ENCODE results near the gene C1QTNF4. TPM values are rescaled to one million over a fixed set of nuclear protein-coding genes. Genes with fewer than 3 reads are reported as not detected.

C1QTNF4 gene
- total RNA-seq, 1 donor from 2014 or later: 0.16 TPM

DNA sequence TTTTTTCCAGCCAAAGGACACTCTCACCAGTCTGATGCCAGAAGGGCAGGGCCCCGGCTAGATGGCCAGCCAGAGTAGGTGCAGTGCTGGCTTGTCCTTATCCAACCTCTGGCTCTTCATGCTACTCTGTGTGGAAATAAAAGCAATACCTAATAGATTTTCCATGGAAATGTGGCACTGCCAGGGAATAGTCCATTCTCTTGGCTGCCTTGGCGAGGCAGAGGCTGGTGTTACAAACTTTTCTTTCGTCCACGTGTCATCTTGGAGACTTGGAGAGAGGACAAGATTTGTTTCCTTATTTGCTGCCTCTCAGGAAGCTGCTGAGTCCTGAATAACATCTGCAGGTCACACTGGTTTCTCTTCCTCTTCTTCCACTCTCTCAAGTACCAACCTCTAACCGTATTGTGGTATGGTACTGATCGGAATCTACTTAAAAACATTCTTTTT lies 17.2 kb upstream of the C1QTNF4 start:
- no peak overlapping the region for H3K4me3 Mint-ChIP-seq

DNA sequence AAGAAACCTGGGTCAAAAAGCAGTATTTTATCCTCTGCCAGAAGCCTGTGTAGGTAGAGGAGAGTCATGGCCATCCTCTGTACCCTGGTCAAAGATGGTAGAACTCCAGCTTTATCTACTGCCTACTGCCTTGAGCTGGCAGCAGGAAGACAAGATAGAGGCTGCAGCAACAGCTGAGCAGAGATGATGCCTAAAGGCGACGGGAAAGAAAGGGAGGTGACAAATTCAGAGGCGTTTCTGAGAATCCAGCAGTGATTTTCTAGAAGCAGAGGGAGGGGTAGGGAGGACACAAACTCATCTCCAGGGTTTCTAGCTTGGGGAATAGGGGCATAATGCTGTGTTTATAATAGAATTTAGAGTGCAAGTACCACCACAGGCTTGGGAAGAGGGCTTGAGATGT lies 15.5 kb upstream of the C1QTNF4 start:
- Mint-ChIP-seq H3K9me3 (no peaks in the 10 kb centered on the region), H3K27ac (no peak overlapping the region), H3K4me1 (ENCODE audit: low read depth) (peaks cover 3% of the 10 kb centered on the region), H3K36me3 (ENCODE audit: low read depth) (peaks cover 18% of the 10 kb centered on the region), H3K27me3 (ENCODE audit: insufficient read depth) (no peaks in the 10 kb centered on the region), H3K4me3 (no peak overlapping the region)
- no peak for DNase-seq (ENCODE audit: low spot score)
- intact Hi-C loops (cut with micrococcal nuclease): no loop called here

More for the DNA sequence above, 17.2 kb upstream of the C1QTNF4 start:
- intact Hi-C loops (cut with micrococcal nuclease): no loop called here
- H3K9me3 Mint-ChIP-seq: no peaks in the 10 kb centered on the region
- no peak overlapping the region for H3K27ac Mint-ChIP-seq
- H3K4me1 Mint-ChIP-seq (ENCODE audit: low read depth): peaks cover 3% of the 10 kb centered on the region
- no peak for DNase-seq (ENCODE audit: low spot score)
- peaks cover 20% of the 10 kb centered on the region for H3K36me3 Mint-ChIP-seq (ENCODE audit: low read depth)
- H3K27me3 Mint-ChIP-seq (ENCODE audit: insufficient read depth): no peaks in the 10 kb centered on the region

DNA sequence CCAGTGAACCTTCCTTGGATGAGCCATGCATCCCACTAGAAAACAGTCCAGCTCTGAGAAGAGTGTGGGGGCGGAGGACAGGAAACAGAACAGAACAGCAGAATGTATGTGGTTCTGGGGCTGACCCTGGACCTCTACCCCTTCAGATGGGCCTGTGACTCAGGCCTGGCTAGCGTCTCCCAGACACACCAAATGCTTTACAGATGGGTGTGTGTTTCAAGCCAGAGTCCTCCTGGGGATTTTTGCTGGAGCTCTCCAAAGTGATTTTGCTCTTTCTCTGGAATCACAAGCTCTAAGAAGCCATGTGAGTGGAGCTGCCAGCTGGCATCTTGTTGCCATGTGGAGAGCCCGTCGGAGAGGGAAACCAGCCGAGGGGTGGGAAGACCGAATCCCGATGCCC lies 13.2 kb upstream of the C1QTNF4 start:
- no peak overlapping the region for H3K4me3 Mint-ChIP-seq
- DNase-seq (ENCODE audit: low spot score): no peak
- H3K36me3 Mint-ChIP-seq (ENCODE audit: low read depth): peaks cover 18% of the 10 kb centered on the region
- no peaks in the 10 kb centered on the region for H3K27me3 Mint-ChIP-seq (ENCODE audit: insufficient read depth)
- no peak overlapping the region for H3K27ac Mint-ChIP-seq
- intact Hi-C loops (cut with micrococcal nuclease): no loop called here
- H3K4me1 Mint-ChIP-seq (ENCODE audit: low read depth): peaks cover 3% of the 10 kb centered on the region
- H3K9me3 Mint-ChIP-seq: no peaks in the 10 kb centered on the region

DNA sequence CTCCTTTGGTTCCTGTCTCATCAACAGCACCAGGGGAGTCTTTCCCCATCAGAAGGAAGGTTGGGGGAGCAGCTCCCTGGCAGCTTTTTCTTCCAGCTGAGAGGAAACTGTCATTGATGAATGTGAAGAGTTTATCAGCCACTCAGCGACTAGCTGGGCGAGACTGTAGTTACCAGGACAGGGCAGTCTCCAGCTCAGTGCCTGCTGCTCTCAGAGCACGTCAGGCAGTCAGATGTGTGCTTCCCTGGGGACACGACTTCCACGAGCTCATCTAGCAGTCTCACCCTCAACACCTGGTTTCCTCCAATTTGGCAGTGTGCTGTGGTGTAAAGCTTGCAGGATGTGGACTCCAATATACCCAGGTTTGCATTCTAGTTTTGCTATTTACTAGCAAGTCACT lies 12.5 kb upstream of the C1QTNF4 start:
- Mint-ChIP-seq H3K27ac (no peak overlapping the region), H3K4me1 (ENCODE audit: low read depth) (peaks cover 3% of the 10 kb centered on the region), H3K4me3 (no peak overlapping the region), H3K9me3 (no peaks in the 10 kb centered on the region), H3K27me3 (ENCODE audit: insufficient read depth) (no peaks in the 10 kb centered on the region), H3K36me3 (ENCODE audit: low read depth) (peaks cover 17% of the 10 kb centered on the region)
- intact Hi-C loops (cut with micrococcal nuclease): no loop called here
- no peak for DNase-seq (ENCODE audit: low spot score)

- no peaks in the 10 kb centered on the region for H3K9me3 Mint-ChIP-seq
- H3K4me1 Mint-ChIP-seq (ENCODE audit: low read depth): peaks cover 3% of the 10 kb centered on the region
- intact Hi-C loops (cut with micrococcal nuclease): no loop called here
- no peaks in the 10 kb centered on the region for H3K27me3 Mint-ChIP-seq (ENCODE audit: insufficient read depth)
- H3K36me3 Mint-ChIP-seq (ENCODE audit: low read depth): peaks cover 13% of the 10 kb centered on the region
- H3K27ac Mint-ChIP-seq: no peak overlapping the region
- DNase-seq (ENCODE audit: low spot score): no peak
- H3K4me3 Mint-ChIP-seq: no peak overlapping the region
These were observed 11.7 kb upstream of the C1QTNF4 start for GRCh38 chr11:47605921-47606320.

DNA sequence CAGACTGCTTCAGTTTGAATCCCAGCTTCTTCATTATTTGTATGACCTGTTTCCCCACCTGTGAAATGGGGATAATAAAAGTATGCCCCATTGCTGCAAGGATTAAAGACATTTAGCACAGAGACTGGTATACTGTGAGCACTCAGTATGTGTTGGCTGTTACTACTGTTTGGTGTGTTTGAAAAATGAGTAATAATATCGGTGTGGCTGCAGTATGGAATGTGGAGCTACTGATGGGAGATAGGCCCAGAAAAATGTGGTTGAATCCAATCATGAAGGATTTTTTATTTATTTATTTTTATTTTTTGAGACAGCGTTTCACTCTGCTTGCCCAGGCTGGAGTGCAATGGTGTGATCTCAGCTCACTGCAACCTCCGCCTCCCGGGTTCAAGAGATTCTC lies 9.1 kb upstream of the C1QTNF4 start:
- Mint-ChIP-seq H3K27me3 (ENCODE audit: insufficient read depth) (peaks cover 2% of the 10 kb centered on the region), H3K9me3 (no peaks in the 10 kb centered on the region), H3K36me3 (ENCODE audit: low read depth) (peaks cover 9% of the 10 kb centered on the region), H3K27ac (no peak overlapping the region), H3K4me3 (no peak overlapping the region), H3K4me1 (ENCODE audit: low read depth) (peaks cover 3% of the 10 kb centered on the region)
- intact Hi-C loops (cut with micrococcal nuclease): no loop called here
- no peak for DNase-seq (ENCODE audit: low spot score)

- no peak overlapping the region for H3K27ac Mint-ChIP-seq
- H3K4me1 Mint-ChIP-seq (ENCODE audit: low read depth): no peaks in the 10 kb centered on the region
- no peak overlapping the region for H3K4me3 Mint-ChIP-seq
- no peaks in the 10 kb centered on the region for H3K36me3 Mint-ChIP-seq (ENCODE audit: low read depth)
- intact Hi-C loops (cut with micrococcal nuclease): no loop called here
- H3K27me3 Mint-ChIP-seq (ENCODE audit: insufficient read depth): peaks cover 11% of the 10 kb centered on the region
- DNase-seq (ENCODE audit: low spot score): no peak
- no peaks in the 10 kb centered on the region for H3K9me3 Mint-ChIP-seq
These were observed 5.7 kb upstream of the C1QTNF4 start for GRCh38 chr11:47599902-47600301.

DNA sequence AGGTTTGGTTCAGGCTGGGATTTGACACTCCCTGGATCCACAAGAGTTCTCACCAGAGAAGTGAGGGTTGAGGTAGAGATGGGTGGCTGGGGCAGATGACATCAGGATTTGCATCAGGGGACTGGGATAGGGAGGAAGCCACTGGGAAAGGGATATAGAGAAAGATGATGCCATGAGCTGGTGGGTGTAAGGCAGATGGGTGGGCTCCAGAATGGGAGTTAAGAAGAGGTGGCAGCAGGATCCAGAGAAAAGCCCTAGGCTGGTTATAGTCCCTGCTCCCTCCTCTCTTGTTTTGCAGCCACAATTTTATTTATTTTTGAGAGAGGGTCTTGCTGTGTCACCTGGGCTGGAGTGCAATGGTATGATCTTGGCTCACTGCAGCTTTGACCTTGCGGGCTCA lies 1.8 kb upstream of the C1QTNF4 start:
- peaks cover 30% of the 10 kb centered on the region for H3K27me3 Mint-ChIP-seq (ENCODE audit: insufficient read depth)
- intact Hi-C loops (cut with micrococcal nuclease): no loop called here

GRCh38 chr11:47595029-47595428 lies 818 bp upstream of the C1QTNF4 start:
- H3K4me1 Mint-ChIP-seq (ENCODE audit: low read depth): peaks cover 6% of the 10 kb centered on the region
- H3K4me3 Mint-ChIP-seq: no peak overlapping the region
- intact Hi-C loops (cut with micrococcal nuclease): no loop called here
- H3K9me3 Mint-ChIP-seq: no peaks in the 10 kb centered on the region
- H3K27me3 Mint-ChIP-seq (ENCODE audit: insufficient read depth): peaks cover 30% of the 10 kb centered on the region
- H3K27ac Mint-ChIP-seq: no peak overlapping the region
- no peaks in the 10 kb centered on the region for H3K36me3 Mint-ChIP-seq (ENCODE audit: low read depth)
- no peak for DNase-seq (ENCODE audit: low spot score)

More for the DNA sequence above, 1.8 kb upstream of the C1QTNF4 start:
- H3K36me3 Mint-ChIP-seq (ENCODE audit: low read depth): no peaks in the 10 kb centered on the region
- no peak overlapping the region for H3K4me3 Mint-ChIP-seq
- no peaks in the 10 kb centered on the region for H3K9me3 Mint-ChIP-seq
- no peak overlapping the region for H3K27ac Mint-ChIP-seq
- peaks cover 6% of the 10 kb centered on the region for H3K4me1 Mint-ChIP-seq (ENCODE audit: low read depth)
- DNase-seq (ENCODE audit: low spot score): no peak

DNA sequence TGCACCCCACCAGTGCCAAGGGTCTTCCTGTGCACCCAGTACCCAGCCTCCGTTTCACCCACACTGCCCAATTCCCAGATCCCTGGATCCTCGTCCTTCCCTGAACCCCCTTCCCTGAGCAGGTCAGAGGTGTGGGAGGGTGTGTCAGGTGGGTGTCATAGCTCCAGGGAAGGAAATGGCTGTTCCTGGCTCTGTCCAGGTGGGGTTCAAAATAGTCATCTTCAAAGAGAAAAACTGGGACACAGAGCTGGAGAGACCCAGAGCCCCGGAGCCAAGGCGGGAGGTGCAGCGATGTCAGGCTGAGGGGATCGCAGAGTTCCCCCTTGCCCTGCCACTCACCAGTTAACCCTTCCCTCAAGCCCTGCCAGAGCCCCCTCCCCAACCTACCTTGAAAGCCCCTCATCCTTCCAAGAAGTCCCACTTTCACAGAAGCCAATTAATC lies 698 bp downstream of the C1QTNF4 start:
- Mint-ChIP-seq H3K27ac (no peak overlapping the region), H3K4me3 (no peak overlapping the region), H3K9me3 (no peaks in the 10 kb centered on the region), H3K36me3 (ENCODE audit: low read depth) (no peaks in the 10 kb centered on the region), H3K27me3 (ENCODE audit: insufficient read depth) (peaks cover 28% of the 10 kb centered on the region), H3K4me1 (ENCODE audit: low read depth) (peaks cover 6% of the 10 kb centered on the region)
- no peak for DNase-seq (ENCODE audit: low spot score)
- intact Hi-C loops (cut with micrococcal nuclease): no loop called here

- Mint-ChIP-seq H3K9me3 (no peaks in the 10 kb centered on the region), H3K36me3 (ENCODE audit: low read depth) (no peaks in the 10 kb centered on the region), H3K4me1 (ENCODE audit: low read depth) (peaks cover 6% of the 10 kb centered on the region), H3K27ac (no peak overlapping the region), H3K4me3 (no peak overlapping the region), H3K27me3 (ENCODE audit: insufficient read depth) (peaks cover 28% of the 10 kb centered on the region)
- DNase-seq (ENCODE audit: low spot score): no peak
- intact Hi-C loops (cut with micrococcal nuclease): no loop called here
These were observed 1.2 kb downstream of the C1QTNF4 start for GRCh38 chr11:47592970-47593369.

DNA sequence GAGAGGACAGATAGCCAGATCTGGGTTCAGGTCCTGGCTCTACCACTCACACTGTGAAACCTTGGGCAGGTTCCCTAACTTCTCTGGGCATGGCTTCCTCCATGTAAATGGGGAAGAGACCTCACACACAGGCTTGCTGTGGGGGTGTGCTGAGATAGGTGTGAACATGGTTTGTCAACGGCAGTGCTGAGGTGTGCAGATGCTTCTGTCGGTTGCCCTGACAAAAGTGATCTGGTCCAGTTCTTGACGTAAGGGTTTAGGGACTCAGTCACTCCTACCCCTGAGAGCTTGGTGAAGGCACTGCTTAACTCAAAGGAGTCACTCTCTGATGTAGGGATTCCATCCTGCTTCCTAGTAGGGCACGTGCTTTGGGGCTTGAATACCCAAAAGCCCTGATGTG lies 2.0 kb downstream of the C1QTNF4 start:
- Mint-ChIP-seq H3K9me3 (no peaks in the 10 kb centered on the region), H3K27ac (no peak overlapping the region), H3K36me3 (ENCODE audit: low read depth) (no peaks in the 10 kb centered on the region), H3K4me1 (ENCODE audit: low read depth) (peaks cover 6% of the 10 kb centered on the region), H3K27me3 (ENCODE audit: insufficient read depth) (peaks cover 28% of the 10 kb centered on the region), H3K4me3 (no peak overlapping the region)
- intact Hi-C loops (cut with micrococcal nuclease): no loop called here
- no peak for DNase-seq (ENCODE audit: low spot score)

GRCh38 chr11:47591764-47592163 lies 2.4 kb downstream of the C1QTNF4 start:
- Mint-ChIP-seq H3K4me1 (ENCODE audit: low read depth) (peaks cover 6% of the 10 kb centered on the region), H3K27ac (no peak overlapping the region), H3K9me3 (no peaks in the 10 kb centered on the region), H3K27me3 (ENCODE audit: insufficient read depth) (peaks cover 28% of the 10 kb centered on the region), H3K36me3 (ENCODE audit: low read depth) (no peaks in the 10 kb centered on the region), H3K4me3 (no peak overlapping the region)
- no peak for DNase-seq (ENCODE audit: low spot score)
- intact Hi-C loops (cut with micrococcal nuclease): no loop called here
